GM23248 (cell line): ENCODE measurements around the gene ST6GALNAC4. TPM values are rescaled to one million over a fixed set of nuclear protein-coding genes. Genes with fewer than 3 reads are reported as not detected.
"Not testable (repeated sequence)": the region's sequence is repeated elsewhere in the genome, so short reads cannot be mapped to it uniquely, and the experiment has no call there.

Experiments
- DNase-seq: peaks from one replicate; pipeline ENCODE4 v3.0.0-alpha.2; 2015
- H2AFZ ChIP-seq: fragments of 200-600 bp; sonication (generic); 2 replicates; pipeline ENCODE4 v1.6.1; 2016; ENCODE audit warnings: antibody characterized with exemption
- H3F3A ChIP-seq: fragments of 200-600 bp; sonication (generic); 2 replicates; pipeline ENCODE4 v1.6.1; 2016; ENCODE audit warnings: mild to moderate bottlenecking, antibody characterized with exemption, mixed run types; ENCODE audit not compliant: insufficient read depth
- H3K27ac ChIP-seq: fragments of 200-600 bp; sonication (generic); 2 replicates; pipeline ENCODE4 v1.5.1; 2016; ENCODE audit warnings: mild to moderate bottlenecking
- H3K27me3 ChIP-seq: fragments of 200-600 bp; sonication (generic); replicated peaks from 2 replicates; pipeline ENCODE4 v1.6.1; 2016; ENCODE audit warnings: mild to moderate bottlenecking; ENCODE audit not compliant: insufficient read depth
- H3K36me3 ChIP-seq: fragments of 200-600 bp; sonication (generic); 2 replicates; pipeline ENCODE4 v1.6.1; 2016; ENCODE audit warnings: low read depth, mild to moderate bottlenecking
- H3K4me1 ChIP-seq: fragments of 200-600 bp; sonication (generic); 2 replicates; pipeline ENCODE4 v1.6.1; 2016; ENCODE audit warnings: mild to moderate bottlenecking; ENCODE audit not compliant: insufficient read depth
- H3K4me2 ChIP-seq: fragments of 200-600 bp; sonication (generic); one replicate; pipeline ENCODE4 v1.6.1; 2016; ENCODE audit warnings: mild to moderate bottlenecking; ENCODE audit not compliant: unreplicated experiment
- H3K4me3 ChIP-seq: fragments of 200-600 bp; sonication (generic); 2 replicates; pipeline ENCODE4 v1.5.1; 2016; ENCODE audit warnings: mild to moderate bottlenecking
- H3K79me2 ChIP-seq: fragments of 200-600 bp; sonication (generic); 2 replicates; pipeline ENCODE4 v1.6.1; 2016; ENCODE audit warnings: mild to moderate bottlenecking; ENCODE audit not compliant: insufficient read depth
- H3K9ac ChIP-seq: fragments of 200-600 bp; sonication (generic); 2 replicates; pipeline ENCODE4 v1.6.1; 2016; ENCODE audit warnings: mild to moderate bottlenecking
- H3K9me2 ChIP-seq: fragments of 200-600 bp; sonication (generic); 2 replicates; pipeline ENCODE4 v1.6.1; 2016; ENCODE audit warnings: mixed run types, mild to moderate bottlenecking, moderate library complexity; ENCODE audit not compliant: insufficient read depth
- H3K9me3 ChIP-seq: fragments of 200-600 bp; sonication (generic); one replicate; pipeline ENCODE4 v1.6.1; 2017; ENCODE audit warnings: low read depth
- H4K20me1 ChIP-seq: fragments of 200-600 bp; sonication (generic); 2 replicates; pipeline ENCODE4 v1.6.0; 2016; ENCODE audit not compliant: insufficient read depth
- EZH2 ChIP-seq: fragments of 200-600 bp; sonication (generic); IDR thresholded peaks from 2 replicates; pipeline ENCODE4 v1.6.1; 2018; ENCODE audit warnings: antibody characterized with exemption, mild to moderate bottlenecking; ENCODE audit not compliant: insufficient read depth, poor library complexity, severe bottlenecking
- EZH2phosphoT487 ChIP-seq: fragments of 200-600 bp; sonication (generic); IDR thresholded peaks from 2 replicates; pipeline ENCODE4 v1.6.1; 2018; ENCODE audit warnings: antibody characterized with exemption, moderate library complexity, mild to moderate bottlenecking, low read depth; ENCODE audit not compliant: insufficient read depth
- WGBS, 2 experiments: methylation state at CpG; one replicate each; pipeline ENCODE4 v1.1.6; 2015 to 2017; ENCODE audit warnings: low lambda C conversion rate in 2 of 2, low coverage in 1 of 2; ENCODE audit errors: missing lambda C conversion rate in 2 of 2; 5-methylcytosine and 5-hydroxymethylcytosine counted together
- in situ Hi-C: fragments of 300-500 bp; cut with MboI; formaldehyde crosslinking; loops from 2 replicates; pipeline ENCODE4 v1.15.0; 2020
- polyA plus RNA-seq: library from polyadenylated mRNA; unstranded; fragments of >200 nt; fragmentation: Nextera tagmentation; extraction: Ambion mirVana; gene quantifications from 2 replicates; pipeline ENCODE4 v1.2.1, GENCODE V29; 2016
- total RNA-seq: library from RNA; depleted of rRNA; stranded (reverse); fragments of >200 nt; shearing (Covaris generic); gene quantifications from 2 replicates; pipeline ENCODE4 v1.2.3, GENCODE V29; 2014

ST6GALNAC4 gene
- total and polyA plus RNA-seq, 2 experiments from 2014 or later: 33.7 to 61.0 TPM

DNA sequence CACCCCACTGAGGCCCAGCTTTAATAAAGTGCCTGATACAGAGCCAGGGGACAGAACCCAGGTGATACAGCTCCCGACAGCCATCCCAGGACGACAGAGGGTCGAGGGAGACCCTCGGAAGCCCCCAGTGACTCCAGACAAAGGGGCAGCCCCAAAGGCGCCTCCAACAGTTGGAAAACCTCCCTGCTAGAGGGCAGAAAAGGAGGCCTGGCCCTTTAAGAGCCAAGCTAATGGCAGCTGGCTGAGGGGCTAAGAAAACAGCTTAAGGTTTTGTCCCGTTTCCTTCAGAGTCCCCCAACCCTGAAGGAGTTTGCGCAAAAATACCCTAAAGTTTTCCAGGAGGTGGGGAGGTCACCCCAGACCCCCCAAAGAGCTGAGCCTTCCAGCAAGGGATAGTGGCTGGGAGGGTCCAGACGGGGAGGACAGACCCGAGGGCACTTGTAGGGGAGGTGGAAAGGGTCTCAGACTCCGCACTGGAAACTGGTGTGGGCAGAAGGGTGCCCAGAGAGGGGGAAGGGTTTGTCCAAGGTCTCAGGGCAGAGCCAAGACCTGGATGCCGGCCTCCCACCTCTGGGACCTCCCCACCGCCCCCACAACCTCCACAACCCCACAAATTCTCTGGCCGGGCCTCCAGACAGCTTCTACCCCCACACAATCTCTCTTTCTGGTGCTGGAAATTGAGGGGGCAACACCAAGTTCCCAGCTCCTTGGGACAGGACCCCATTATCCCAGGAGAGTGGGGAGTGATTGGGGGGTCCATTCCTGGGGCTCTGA is 31.1 kb downstream of the ST6GALNAC4 start:
- no peak overlapping the region for H3K4me3 ChIP-seq
- no peaks in the 10 kb centered on the region for H4K20me1 ChIP-seq
- 71 to 77% methylated on average over 11 to 13 of the region's 13 CpGs for WGBS, 2 experiments
- no peaks in the 10 kb centered on the region for H3K9me3 ChIP-seq
- H3K4me1 ChIP-seq: no peaks in the 10 kb centered on the region
- H3K27me3 ChIP-seq: no peaks in the 10 kb centered on the region
- DNase-seq: no peak
- H3K36me3 ChIP-seq: peaks cover 43% of the 10 kb centered on the region
- no peak overlapping the region for H3K4me2 ChIP-seq
- H3F3A ChIP-seq: no peaks in the 10 kb centered on the region; the same call in 1 of the 2 replicates
- no peak overlapping the region for H3K9ac ChIP-seq
- H3K27ac ChIP-seq: no peak overlapping the region
- no peak overlapping the region for H2AFZ ChIP-seq
- H3K9me2 ChIP-seq: no peaks in the 10 kb centered on the region
- in situ Hi-C loops: no loop called here
- H3K79me2 ChIP-seq: peaks cover 22% of the 10 kb centered on the region
- TF ChIP-seq EZH2 (no peak), EZH2phosphoT487 (no peak)

DNA sequence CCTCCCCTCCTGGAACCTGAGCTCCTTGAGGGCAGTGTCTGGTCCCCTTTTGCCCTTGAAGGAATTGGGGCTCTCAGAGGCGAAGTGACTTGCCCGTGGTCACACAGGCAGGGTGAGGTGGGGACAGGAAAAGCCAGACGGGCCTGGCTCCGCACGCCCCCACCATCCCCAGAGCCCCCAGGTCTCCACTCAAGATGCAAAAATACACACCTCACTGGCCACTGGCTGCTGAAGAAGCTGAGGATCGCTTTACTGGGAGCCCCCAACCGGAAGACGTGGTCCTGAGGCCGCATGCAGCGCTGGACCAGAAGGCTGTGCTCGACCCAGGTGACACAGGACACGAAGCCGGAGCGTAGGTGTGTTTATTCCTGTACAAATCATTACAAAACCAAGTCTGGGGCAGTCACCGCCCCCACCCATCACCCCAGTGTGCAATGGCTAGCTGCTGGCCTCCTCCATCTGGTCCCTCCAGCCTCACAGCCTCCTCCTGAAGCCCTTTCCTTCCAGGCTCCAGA is 31.8 kb downstream of the ST6GALNAC4 start:
- WGBS, 2 experiments: 88 to 94% methylated on average over 15 of the region's 15 CpGs
- H3K4me3 ChIP-seq: no peak overlapping the region
- no peaks in the 10 kb centered on the region for H4K20me1 ChIP-seq
- no peak overlapping the region for H2AFZ ChIP-seq
- H3K27ac ChIP-seq: no peak overlapping the region
- TF ChIP-seq EZH2phosphoT487: no peak
- TF ChIP-seq EZH2: no peak
- no peak overlapping the region for H3K4me2 ChIP-seq
- no peaks in the 10 kb centered on the region for H3K9me3 ChIP-seq
- H3K4me1 ChIP-seq: no peaks in the 10 kb centered on the region
- peaks cover 37% of the 10 kb centered on the region for H3K36me3 ChIP-seq
- H3F3A ChIP-seq: no peaks in the 10 kb centered on the region; the same call in 1 of the 2 replicates
- no peaks in the 10 kb centered on the region for H3K9me2 ChIP-seq
- H3K79me2 ChIP-seq: peaks cover 17% of the 10 kb centered on the region
- DNase-seq: no peak
- in situ Hi-C loops: no loop called here
- no peaks in the 10 kb centered on the region for H3K27me3 ChIP-seq
- no peak overlapping the region for H3K9ac ChIP-seq

DNA sequence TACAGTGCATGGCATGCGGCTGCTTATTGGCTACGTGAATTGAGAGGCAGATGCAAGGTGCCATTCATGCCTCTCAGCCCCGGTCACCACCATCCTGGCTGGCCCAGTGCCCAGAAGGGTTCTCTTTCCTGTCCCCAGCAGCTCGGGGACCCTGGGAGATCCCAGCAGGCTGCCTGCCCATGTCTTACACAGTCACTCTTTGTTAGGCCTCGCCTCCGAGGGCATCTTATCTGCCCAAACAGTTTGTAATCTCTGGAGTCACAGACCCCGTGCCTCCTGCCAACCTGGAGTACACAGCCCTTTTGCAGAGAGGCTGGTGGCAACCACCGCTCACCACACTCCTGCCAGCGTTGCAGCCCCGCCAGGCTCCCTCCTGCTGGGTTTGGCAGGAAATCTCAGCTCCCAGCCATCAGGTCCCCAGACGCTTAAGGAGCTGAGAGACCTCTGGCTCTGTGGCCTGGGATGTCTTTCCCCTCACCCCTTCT is 32.4 kb downstream of the ST6GALNAC4 start:
- peaks cover 1% of the 10 kb centered on the region; the same call in 1 of the 2 replicates for H3F3A ChIP-seq
- DNase-seq: no peak
- H3K4me3 ChIP-seq: no peak overlapping the region
- H3K79me2 ChIP-seq: peaks cover 12% of the 10 kb centered on the region
- no peak overlapping the region for H3K27ac ChIP-seq
- no peak overlapping the region for H3K4me2 ChIP-seq
- TF ChIP-seq EZH2 (no peak), EZH2phosphoT487 (no peak)
- no peaks in the 10 kb centered on the region for H3K9me2 ChIP-seq
- H3K27me3 ChIP-seq: no peaks in the 10 kb centered on the region
- H4K20me1 ChIP-seq: no peaks in the 10 kb centered on the region
- WGBS, 2 experiments: 77 to 78% methylated on average over 11 of the region's 11 CpGs
- peaks cover 32% of the 10 kb centered on the region for H3K36me3 ChIP-seq
- H3K9ac ChIP-seq: no peak overlapping the region
- no peaks in the 10 kb centered on the region for H3K9me3 ChIP-seq
- H3K4me1 ChIP-seq: no peaks in the 10 kb centered on the region
- H2AFZ ChIP-seq: no peak overlapping the region
- in situ Hi-C loops: no loop called here

DNA sequence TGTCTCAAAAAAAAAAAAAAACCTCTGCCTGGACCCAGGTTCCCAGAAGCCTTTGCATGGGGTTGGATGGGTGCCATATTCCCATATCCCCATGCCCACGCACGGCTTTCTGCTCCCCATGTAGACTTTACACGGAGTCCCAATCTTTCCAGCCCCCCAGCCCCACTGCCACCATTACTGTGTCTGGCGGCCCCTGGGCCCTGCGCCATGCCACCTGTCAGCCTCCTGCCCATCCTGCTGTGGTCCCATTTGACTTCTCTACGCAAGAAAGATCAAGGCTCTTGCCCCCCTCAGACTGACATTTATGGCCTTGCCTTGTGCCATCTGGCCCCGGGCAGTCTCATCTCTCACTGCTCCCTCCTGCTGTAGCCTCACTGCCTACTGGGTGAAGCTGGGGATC is 32.9 kb downstream of the ST6GALNAC4 start:
- WGBS, 2 experiments: 77 to 83% methylated on average over 7 of the region's 7 CpGs
- Histone ChIP-seq H4K20me1 (no peaks in the 10 kb centered on the region), H3K4me3 (no peak overlapping the region), H3K9ac (no peak overlapping the region), H3K9me2 (no peaks in the 10 kb centered on the region), H3K27me3 (no peaks in the 10 kb centered on the region), H3F3A (peaks cover 6% of the 10 kb centered on the region; the same call in 1 of the 2 replicates), H3K4me2 (no peak overlapping the region), H3K27ac (no peak overlapping the region), H2AFZ (no peak overlapping the region), H3K9me3 (no peaks in the 10 kb centered on the region), H3K36me3 (peaks cover 27% of the 10 kb centered on the region), H3K4me1 (no peaks in the 10 kb centered on the region), H3K79me2 (0 out of 2 replicates have a peak, but pooled peaks cover 11% of the 10 kb centered on the region)
- DNase-seq: no peak
- TF ChIP-seq EZH2 (no peak), EZH2phosphoT487 (no peak)
- in situ Hi-C loops: no loop called here

DNA sequence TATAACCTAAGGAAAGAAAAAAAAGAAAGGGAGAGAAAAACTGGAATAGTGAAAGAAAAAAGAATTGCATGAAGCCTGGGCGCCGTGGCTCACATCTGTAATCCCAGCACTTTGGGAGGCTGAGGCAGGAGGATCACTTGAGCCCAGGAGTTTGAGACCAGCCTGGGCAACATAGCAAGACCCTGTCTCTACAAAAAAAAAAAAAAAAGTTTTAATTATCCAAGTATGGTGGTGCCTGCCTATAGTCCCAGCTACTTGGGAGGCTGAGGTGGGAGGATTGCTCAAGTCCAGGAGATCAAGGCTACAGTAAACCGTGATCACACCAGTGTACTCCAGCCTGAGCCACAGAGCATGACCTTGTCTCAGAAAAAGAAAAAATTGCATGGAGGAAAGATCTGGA is 35.1 kb downstream of the ST6GALNAC4 start:
- H3K9ac ChIP-seq, H3K9me2 ChIP-seq, H3K27ac ChIP-seq, H3K27me3 ChIP-seq, H3K36me3 ChIP-seq, DNase-seq, H3K4me3 ChIP-seq, H4K20me1 ChIP-seq, H3K79me2 ChIP-seq, H3K9me3 ChIP-seq, H3K4me1 ChIP-seq, in situ Hi-C loops, H3K4me2 ChIP-seq, H2AFZ ChIP-seq: not testable (repeated sequence)
- WGBS, 2 experiments: 99% methylated on average over 3 of the region's 3 CpGs
- H3F3A ChIP-seq: peaks cover 15% of the 10 kb centered on the region; the same call in 1 of the 2 replicates
